ENCODE data around the gene IL31.

Gene IL31

DNA sequence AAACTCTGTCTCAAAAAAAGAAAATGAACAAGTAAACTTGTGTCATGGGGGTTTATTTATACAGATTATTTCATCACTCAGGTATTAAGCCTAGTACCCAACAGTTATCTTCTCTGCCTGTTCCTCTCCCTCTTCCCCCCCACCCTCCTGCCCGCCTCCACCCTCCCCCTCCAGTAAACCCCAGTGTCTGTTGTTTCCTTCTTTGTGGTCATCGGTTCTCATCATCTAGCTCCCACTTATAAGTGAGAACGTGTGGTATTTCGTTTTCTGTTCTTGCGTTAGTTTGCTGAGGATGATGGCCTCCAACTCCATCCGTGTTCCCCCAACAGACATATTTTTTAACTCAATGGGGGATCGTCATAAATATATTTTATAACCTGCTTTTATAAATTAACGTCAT lies 12.3 kb downstream of the IL31 start:
- no peak overlapping the region for H3K4me3 ChIP-seq (ENCODE audit: low read depth, low read length)
- no peak for DNase-seq (ENCODE audit: low read depth)

DNA sequence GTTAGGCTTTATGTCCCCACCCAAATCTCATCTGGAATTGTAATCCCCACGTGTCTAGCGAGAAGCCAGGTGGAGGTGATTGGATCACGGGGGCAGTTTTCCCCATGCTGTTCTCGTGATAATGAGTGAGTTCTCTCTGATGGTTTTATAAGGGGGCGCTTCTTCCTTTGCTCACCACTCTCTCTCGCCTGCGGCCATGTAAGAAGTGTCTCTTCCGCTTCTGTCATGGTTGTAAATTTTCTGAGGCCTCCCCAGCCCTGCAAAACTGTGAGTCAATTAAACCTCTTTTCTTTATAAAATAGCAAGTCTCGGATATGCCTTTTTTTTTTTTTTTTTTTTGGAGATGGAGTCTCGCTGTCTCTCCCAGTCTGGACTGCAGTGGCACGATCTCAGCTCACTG lies 13.3 kb downstream of the IL31 start:
- H3K4me3 ChIP-seq (ENCODE audit: low read depth, low read length), result no peak overlapping the region
- no peak for DNase-seq (ENCODE audit: low read depth)

DNA sequence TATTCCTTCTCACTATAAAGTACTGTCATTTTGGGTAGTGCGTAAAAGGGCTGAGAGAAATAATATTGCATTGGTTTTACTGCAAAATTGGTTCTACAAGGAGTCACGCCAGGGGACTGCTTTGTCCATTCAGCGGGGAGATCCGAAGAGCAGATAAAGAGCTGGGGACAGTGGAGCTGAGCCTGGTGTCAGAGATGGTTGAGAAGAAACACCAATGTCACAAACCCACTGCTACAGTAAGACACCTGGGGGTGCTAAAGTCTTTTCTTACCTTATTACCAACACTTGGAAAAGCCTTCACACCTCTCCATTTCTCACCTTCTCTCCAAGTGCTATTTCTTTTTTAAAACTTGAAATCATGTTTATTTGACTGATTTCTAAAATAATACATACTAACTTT lies 14.1 kb downstream of the IL31 start:
- H3K4me3 ChIP-seq (ENCODE audit: low read depth, low read length), result no peak overlapping the region
- DNase-seq (ENCODE audit: low read depth), result no peak

DNA sequence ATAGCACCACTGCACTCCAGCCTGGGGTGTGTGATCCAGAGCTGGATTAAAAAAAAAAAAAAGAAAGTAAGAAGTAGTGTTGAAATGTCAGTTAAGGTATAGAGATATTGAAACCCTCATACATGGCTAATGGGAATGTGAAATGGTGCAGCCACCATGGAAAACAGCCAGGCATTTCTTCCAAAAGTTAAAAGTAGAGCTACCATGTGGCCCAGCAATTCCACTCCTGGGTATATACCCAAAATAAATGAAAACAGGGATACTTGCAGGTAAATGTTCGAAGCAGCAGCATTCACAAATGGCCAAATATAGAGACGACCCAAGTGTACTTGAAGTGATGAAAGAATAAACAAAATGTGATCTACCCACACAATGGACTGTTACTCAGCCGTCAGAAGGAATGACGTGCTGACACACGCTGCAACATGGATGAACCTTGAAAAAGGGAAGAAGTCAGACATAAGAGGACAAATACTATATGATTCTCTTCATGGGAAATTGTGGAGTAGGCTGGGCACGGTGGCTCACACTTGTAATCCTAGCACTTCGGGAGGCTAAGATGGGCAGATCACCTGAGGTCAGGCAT lies 15.2 kb downstream of the IL31 start:
- no peak for DNase-seq (ENCODE audit: low read depth)

DNA sequence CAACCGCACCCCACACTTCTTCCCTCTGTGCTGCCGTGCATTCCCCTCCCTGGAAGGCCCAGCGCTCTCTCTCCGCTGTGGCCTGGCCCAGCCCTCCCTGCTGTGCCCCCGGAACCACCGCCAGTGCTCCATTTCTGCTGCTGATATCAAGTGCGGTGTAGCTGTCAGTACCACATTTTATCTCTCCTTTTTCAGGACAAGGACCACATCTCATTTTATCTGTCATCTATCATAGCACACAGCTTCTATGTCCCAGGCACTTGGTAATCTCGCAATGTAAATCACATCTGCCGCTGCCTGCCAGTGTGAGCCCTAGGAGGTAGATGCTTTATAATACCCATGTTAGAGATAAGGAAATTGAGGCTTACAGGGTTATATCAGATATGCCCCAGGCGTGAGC lies 18.3 kb downstream of the IL31 start:
- H3K4me3 ChIP-seq (ENCODE audit: low read depth, low read length), result no peak overlapping the region
- no peak for DNase-seq (ENCODE audit: low read depth)

More for the DNA sequence above, 15.2 kb downstream of the IL31 start:
- H3K4me3 ChIP-seq (ENCODE audit: low read depth, low read length), result no peak overlapping the region

DNA sequence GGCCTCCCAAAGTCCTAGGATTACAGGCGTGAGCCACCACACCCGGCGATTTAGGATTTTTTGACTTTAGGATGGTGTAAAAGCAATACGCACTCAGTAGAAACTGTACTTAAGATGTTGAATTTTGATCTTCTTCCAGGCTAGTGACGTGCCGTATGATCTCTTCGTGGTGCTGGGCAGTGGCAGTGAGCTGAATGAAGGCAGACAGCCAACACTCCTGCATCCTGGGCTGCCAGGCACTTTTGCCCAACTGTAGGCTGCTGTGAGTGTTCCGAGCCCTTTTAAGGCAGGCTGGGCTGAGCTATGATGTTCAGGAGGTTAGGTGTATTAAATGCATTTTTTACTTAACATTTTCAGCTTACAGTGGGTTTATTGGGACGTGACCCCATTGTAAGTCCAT lies 21.3 kb downstream of the IL31 start:
- no peak overlapping the region for H3K4me3 ChIP-seq (ENCODE audit: low read depth, low read length)
- DNase-seq (ENCODE audit: low read depth), result no peak

DNA sequence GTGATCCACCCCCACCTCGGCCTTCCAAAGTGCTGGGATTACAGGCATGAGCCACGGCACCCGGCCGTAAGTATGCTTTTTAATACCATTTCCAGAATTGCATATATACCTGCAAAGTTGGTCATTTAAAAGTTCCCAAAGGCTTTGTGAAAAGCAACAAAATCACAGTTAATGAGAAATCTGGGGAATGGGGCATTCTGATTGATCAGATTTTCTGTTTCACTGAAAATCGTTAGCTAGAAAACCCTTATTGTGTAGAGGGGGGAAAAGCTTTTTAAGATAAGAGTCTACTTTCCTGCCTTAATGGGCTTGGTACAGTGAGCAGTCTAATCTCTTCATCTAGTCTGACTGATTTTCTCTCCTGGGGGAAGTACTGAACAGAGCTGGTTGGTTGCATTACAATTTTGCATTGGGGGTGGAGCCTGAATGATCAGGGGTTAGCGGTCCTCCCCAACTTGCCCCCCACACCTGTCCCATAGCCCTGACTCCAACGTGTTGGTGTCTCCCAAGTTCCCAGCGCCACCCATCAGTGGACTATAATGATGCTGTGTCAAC lies 23.8 kb downstream of the IL31 start:
- DNase-seq (ENCODE audit: low read depth), result no peak

DNA sequence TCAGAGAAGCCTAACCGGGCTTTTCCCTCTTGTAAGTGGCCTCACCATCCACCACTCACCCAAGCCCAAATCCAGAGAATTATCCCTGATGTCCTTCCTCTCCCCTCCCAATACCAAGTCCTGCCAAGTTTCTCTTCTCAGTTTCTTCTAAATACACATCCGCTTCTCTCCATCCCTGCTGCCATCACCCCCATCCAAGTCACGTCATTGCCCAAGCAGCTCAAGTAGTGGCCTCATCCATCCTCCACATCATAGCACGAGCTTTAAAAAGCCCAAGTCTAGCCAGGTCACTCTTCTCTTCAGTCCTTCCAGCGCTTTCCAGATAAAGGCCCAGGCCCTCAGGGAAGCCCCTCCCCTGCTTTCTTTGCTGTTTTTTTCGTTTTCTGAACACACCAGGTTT lies 25.4 kb downstream of the IL31 start:
- no peak overlapping the region for H3K4me3 ChIP-seq (ENCODE audit: low read depth, low read length)
- no peak for DNase-seq (ENCODE audit: low read depth)

More for the DNA sequence above, 23.8 kb downstream of the IL31 start:
- no peak overlapping the region for H3K4me3 ChIP-seq (ENCODE audit: low read depth, low read length)

DNA sequence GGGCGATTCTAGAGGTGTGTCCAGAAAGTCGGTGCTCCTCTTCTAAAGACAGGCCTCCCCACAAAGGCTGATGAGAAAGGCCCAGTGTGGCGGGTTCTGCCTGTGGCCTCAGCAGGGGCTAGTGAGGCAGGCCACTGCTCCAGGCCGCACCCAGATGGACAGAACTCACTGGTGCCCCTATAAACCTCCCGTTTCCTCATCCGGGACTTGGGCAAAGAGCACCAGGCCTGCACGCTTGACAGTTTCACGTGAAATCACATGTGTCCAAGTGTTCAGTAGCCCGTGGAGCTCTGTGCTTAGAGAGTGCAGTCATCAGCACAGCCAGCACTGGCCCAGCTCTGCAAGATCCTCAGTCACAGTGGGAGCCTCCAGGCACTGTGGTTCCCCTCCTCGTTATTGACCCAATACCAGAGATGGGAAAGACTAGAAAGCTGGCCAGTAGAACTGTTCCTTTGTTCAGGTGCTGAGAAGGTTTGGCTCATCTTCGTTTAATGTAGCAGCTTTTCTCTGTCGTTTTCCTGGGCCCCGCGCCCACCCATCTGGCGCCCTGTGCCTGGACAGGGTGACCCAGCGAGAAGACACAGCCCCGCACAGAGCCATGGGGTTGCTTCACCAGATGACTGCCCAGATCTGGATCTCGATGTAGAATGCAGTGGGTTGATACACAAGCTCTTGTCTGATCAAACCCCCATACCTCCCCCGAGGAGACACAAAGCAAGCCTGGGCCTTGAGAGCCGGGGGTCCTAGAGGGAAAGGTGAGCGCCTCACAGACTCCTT lies 26.3 kb downstream of the IL31 start:
- no peak overlapping the region for H3K4me3 ChIP-seq (ENCODE audit: low read depth, low read length)
- DNase-seq (ENCODE audit: low read depth), result no peak

DNA sequence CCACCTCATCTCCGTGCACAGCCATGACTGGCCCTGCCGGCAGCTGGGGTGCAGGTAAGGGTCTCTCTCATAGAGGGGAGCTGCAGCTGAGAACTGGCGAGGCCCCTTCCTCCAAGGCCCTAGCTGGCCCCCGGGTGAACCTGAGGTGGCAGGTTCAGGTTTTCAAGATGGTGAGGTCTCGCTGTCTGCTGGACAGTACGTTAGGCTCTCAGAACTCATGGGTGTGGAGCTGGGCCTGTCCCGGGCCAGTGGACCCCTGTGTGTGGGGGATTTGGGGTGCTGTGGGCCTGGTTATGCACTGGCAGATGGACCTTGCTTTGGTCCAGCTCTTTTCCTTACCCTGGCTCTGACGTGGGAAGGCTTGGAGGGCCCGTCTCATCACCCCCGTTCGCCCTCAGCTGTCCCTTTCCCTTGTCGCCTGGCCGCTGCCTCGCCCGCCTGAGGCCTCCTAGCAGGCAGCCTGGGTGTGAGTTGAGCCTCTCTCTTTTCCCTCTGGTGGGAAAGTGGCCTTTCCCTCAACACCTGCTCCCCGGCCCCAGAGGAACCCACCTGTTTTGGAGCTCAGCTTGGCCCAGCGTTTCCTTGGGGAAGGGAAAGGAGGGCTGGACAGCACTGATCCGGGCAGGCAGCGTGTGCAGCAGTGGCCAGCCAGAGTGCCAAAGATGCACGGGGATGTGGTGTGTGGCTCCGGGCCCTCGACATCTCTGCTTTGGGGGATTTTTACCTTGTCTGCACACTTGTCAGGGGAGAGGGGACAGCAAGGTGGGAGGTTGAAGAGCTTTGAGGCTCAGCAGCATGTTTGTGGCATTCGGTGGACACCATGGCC lies 28.3 kb downstream of the IL31 start:
- no peak overlapping the region for H3K4me3 ChIP-seq (ENCODE audit: low read depth, low read length)
- no peak for DNase-seq (ENCODE audit: low read depth)

DNA sequence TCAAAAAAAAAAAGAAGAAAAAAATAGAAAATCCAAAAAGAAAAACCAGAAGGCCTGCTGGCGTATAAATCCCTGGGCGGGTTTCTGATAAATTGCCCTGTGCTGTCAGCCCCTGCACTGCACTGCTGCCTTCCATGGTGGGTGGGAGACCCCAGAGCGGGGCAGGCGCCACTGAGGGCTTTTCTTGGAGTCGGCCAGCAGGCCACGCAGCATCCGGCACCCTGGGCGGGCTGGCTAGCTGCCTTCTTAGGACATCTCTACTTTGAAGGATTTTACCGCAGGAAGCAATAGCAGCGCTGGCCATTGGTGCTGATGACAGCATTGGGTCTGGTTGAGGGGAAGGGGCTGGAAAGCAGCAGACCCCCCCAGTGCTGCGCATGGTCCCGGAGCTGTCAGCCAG lies 29.1 kb downstream of the IL31 start:
- H3K4me3 ChIP-seq (ENCODE audit: low read depth, low read length), result no peak overlapping the region
- DNase-seq (ENCODE audit: low read depth), result no peak

DNA sequence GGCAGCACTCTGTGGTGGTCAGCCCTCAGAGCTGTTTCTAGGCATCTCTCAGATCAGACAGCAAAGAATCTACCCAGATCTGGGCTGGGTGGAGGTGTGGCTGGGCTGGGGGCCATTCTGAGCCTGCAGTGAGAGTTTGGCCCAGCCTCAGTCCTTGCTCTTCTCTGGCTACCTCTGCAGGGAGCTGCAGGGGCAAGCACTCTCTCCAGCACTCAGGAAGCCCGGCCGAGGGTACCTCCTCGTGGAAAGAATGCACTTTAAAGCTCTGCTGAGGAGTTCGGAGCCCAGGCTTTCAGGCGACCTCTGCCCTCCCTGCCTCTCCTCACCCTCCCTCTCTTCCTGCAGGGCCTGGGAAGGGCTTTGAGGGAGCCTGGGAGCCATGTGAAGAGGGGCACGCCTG lies 31.2 kb downstream of the IL31 start:
- no peak overlapping the region for H3K4me3 ChIP-seq (ENCODE audit: low read depth, low read length)
- no peak for DNase-seq (ENCODE audit: low read depth)

DNA sequence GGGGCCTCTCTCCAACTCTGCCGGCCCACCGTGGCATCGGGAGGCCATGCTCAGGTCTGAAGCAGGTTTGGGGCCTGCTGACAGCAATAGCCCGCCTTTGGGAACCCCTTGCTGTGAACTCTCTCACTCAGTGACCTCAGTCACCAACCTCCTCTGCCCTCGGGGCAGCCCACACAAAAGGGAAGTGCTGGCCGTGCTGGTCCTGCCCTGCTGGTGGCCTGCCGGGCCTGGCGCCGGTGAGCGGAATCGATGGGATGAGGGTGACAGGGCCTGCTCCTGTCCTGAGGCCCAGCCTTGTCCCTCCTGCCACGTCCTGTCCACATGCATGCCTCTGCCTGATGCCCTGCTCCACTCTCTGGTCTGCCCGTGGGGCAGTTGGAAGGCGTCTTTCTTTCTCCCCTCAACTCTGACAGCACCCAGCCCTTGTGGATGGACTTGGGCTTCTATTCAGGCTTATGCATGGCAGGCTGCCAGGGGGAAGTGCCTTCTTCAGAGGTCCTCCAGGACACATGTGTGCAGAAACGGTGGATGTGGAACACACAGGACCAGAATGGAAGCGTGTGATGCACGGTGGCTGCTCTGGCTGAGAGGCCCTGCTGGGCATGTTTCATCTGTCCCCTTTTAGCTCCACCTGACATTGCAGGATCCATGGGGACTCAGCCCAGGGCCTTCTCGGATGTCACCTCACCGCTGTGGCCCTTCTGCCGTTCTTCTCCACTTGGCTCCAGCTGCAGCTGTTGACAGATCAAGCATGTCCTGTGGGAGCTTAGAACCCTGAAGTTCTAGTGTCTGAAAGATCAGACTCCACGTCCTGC lies 31.9 kb downstream of the IL31 start:
- no peak overlapping the region for H3K4me3 ChIP-seq (ENCODE audit: low read depth, low read length)

DNA sequence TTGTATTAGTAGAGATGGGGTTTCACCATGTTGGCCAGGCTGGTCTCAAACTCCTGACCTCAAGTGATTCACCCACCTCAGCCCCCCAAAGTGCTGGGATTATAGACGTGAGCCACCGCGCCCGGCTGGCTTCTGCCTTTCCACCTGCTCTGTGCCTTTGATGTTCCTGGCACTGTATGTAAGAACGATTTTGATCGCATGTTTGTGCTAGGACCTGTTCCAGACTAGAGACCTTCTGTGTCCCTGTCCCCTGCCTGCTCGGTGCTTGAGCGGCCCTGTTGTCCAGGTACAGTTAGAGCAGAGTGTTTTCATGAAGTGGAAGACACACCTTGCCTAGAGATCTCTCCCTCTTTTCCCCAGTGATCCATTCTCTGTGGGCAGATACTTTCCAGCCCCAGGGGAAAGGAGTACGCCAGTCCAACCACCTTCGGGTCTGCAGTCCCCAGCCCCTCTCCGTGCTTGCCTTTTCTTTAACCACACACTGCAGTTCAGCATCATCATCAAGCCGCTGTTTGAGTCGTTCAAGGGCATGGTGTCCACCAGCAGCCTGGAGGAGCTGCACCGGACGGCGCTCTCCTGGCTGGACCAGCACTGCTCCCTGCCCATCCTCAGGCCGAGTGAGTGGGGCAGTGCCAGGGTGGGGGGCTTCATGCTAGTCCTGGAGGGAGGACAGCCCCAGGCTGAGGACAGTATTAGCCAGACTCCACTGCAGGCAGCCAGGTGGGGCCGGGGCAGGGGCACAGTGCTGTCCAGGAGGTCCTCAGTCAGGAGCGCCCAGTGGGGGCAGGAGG lies 33.4 kb downstream of the IL31 start:
- DNase-seq (ENCODE audit: low read depth), result no peak
- no peak overlapping the region for H3K4me3 ChIP-seq (ENCODE audit: low read depth, low read length)

More for the DNA sequence above, 31.9 kb downstream of the IL31 start:
- DNase-seq (ENCODE audit: low read depth), result no peak

DNA sequence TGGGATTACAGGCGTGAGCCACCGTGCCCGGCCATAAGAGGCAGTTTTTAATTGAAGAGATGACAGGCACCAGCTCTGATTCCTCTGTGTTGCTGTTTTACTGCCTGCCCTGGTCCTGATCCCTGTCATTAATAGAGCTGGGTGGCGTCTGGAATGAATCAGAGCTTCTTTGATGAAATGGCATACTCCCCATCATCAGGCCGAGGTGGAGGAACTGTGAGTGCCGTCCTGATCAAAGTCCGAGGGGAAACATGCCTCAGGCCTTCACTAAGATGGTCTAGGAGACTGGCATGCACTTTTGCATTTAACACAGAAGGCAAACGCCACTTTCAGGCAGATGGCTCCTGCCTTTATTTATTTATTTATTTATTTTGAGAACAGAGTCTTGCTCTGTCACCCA lies 34.1 kb downstream of the IL31 start:
- H3K4me3 ChIP-seq (ENCODE audit: low read depth, low read length), result no peak overlapping the region
- DNase-seq (ENCODE audit: low read depth), result no peak

DNA sequence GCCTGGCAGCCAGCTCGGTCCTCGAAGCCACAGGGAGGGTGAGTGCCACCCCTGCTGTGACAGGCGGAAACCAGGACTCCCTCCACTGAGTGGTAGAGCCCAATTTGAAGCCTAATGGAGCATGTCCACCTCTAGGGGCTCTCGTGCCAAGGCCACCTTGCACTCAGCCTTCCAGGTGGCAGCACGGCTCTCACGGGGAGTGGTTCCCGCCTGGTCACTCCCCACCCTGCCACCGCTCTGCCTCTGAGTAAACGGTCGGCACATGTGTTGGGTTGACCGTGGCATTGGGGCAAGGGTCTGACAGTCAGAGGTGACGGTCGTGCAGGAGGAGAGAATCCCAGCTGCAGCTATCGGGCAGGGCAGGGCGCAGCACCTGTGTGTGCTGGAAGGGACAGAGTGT lies 34.8 kb downstream of the IL31 start:
- DNase-seq (ENCODE audit: low read depth), result no peak

DNA sequence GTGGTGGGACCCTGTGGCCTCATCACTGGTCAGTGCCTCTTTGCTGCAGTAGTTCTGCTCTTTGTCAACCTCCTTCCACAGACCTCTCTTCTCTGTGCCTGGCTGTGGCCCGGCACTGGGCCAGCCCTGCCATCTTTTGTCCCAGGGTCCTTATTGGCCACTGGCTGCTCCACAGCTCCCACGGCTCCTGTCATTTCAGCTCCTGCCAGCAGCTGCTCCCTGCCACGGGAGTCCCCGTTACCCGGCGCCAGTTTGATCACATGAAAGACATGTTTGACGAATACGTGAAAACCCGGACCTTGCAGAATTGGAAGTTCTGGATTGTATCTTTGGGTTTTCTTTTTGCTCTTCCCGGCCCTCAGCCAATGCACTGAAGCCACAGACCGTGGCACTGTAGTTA lies 35.4 kb downstream of the IL31 start:
- DNase-seq (ENCODE audit: low read depth), result no peak
- no peak overlapping the region for H3K4me3 ChIP-seq (ENCODE audit: low read depth, low read length)

More for the DNA sequence above, 34.8 kb downstream of the IL31 start:
- H3K4me3 ChIP-seq (ENCODE audit: low read depth, low read length), result no peak overlapping the region

DNA sequence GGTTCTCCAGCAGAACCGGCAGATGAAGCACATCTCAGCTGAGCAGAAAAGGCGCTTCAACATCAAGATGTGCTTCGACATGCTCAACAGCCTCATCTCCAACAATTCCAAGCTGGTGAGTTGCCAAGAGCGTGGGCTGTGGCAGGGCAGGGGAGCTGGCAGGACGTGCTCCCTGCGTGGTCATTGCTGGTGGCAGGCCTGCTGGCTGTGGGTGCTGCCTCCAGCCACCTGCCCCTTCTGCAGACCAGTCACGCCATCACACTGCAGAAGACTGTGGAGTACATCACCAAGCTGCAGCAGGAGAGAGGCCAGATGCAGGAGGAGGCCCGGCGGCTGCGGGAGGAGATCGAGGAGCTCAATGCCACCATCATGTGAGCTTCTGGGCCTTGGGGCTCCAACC lies 35.8 kb downstream of the IL31 start:
- no peak overlapping the region for H3K4me3 ChIP-seq (ENCODE audit: low read depth, low read length)

DNA sequence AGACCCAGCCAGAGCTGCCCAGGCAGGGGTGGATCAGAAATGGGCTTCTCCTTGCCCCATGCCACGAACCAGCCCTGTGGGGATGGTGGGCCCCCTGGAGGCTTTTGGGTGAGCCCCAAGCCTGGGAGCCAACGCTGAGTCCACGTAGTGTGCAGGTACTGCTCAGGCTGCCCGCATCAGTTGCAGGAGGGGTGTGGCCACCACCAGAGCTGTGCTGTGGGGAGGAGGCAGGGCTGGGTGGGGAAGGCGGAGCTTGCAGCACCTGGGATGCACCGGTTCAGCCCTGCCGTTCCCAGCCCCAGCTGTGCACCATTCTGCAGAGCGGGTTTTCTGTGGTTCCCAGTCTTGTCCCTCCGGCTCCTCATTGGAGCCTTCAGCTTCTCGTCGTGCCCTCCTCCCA lies 36.3 kb downstream of the IL31 start:
- no peak for DNase-seq (ENCODE audit: low read depth)
- H3K4me3 ChIP-seq (ENCODE audit: low read depth, low read length), result no peak overlapping the region

More for the DNA sequence above, 35.8 kb downstream of the IL31 start:
- DNase-seq (ENCODE audit: low read depth), result no peak

Data from skeletal muscle cell (primary cell).